Esophagus squamous epithelium (tissue), 4 donors: Measurements from ENCODE around the gene NUP210L.

Experiments
- POLR2A ChIP-seq, 4 donors: fragments of 450-650 bp; IDR thresholded peaks; one replicate each; pipeline ENCODE4 v1.6.1; 2017; ENCODE audit warnings: antibody characterized with exemption in 4 of 4, mild to moderate bottlenecking in 4 of 4, moderate library complexity in 3 of 4
- TF ChIP-seq, protein P1 (sequence below), 6 experiments: fragments of 450-650 bp in 4 of 6; fragments of 200-600 bp in 2 of 6; sonication (generic) in 2 of 6; IDR thresholded peaks; one replicate each; pipeline ENCODE4 v1.5.1; 2016 to 2019; ENCODE audit warnings: antibody characterized with exemption in 6 of 6, mild to moderate bottlenecking in 4 of 6, moderate library complexity in 4 of 6

DNA sequence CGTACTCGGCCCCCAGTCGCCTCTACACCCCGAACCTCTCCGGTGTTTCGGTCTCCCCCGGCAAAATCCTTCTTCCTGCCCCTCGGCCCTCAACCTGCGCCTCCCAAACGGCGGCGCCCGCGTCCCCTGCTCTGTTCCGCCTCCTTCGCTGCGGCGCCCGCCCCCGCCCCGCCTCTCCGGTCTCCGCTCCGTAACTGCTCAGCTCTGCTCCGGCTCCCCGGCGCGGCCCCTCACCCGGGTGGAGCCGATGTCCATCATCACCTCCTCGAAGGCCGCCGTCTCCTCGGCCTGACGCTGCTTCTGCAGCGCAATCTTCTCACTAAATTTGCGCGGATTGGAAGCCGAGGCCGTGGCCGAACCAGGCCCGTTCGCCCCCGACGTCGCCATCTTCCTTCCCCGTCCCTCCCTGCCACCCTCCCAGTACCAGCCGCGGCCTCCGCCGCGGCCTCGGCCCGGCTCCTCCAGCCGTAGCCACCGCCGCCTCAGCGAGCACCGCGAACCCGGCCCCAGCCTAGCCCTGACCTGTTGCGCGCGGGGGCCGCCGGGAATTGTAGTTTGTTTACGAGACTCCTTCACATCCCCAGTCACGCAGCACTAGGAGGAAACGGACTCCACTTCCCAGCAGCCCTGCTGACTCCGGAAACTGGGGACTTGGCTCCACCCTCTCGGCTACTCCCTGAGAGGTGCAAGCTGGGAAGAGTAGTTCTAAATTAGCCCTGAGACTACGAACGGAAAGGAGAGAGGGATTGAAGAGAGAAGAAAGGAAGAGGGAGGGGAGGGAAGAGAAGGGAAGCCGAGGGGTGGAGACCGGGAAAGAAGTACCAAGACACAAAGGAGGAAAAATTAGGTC lies 196.5 kb downstream of the NUP210L start, which contains the start of gene CRTC2:
- TF ChIP-seq, protein P1, sequence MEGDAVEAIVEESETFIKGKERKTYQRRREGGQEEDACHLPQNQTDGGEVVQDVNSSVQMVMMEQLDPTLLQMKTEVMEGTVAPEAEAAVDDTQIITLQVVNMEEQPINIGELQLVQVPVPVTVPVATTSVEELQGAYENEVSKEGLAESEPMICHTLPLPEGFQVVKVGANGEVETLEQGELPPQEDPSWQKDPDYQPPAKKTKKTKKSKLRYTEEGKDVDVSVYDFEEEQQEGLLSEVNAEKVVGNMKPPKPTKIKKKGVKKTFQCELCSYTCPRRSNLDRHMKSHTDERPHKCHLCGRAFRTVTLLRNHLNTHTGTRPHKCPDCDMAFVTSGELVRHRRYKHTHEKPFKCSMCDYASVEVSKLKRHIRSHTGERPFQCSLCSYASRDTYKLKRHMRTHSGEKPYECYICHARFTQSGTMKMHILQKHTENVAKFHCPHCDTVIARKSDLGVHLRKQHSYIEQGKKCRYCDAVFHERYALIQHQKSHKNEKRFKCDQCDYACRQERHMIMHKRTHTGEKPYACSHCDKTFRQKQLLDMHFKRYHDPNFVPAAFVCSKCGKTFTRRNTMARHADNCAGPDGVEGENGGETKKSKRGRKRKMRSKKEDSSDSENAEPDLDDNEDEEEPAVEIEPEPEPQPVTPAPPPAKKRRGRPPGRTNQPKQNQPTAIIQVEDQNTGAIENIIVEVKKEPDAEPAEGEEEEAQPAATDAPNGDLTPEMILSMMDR (IDR thresholded peaks at IDR 0.05) = peak in 1 of 6 experiments; percentile 16
- TF ChIP-seq POLR2A (IDR thresholded peaks at IDR 0.05) = peak in 3 of 4 donors; percentile 58 to 85 (median 59)
